NCI-H2227 treated with DMSO at 0.1 percent for 48 hours (cell line): ENCODE results near the gene CNPY1.

Experiments used
- DNase-seq: peaks from one replicate; lab custom pipeline; 2025; lab: John Stamatoyannopoulos, UW

Gene CNPY1

GRCh38 chr7:155466142-155466813, 80.1 kb downstream of the CNPY1 start:
- DNase-seq = no peak

GRCh38 chr7:155465761-155466141, 80.6 kb downstream of the CNPY1 start:
- no peak for DNase-seq

GRCh38 chr7:155464948-155465739, 81.2 kb downstream of the CNPY1 start:
- DNase-seq = no peak

DNA sequence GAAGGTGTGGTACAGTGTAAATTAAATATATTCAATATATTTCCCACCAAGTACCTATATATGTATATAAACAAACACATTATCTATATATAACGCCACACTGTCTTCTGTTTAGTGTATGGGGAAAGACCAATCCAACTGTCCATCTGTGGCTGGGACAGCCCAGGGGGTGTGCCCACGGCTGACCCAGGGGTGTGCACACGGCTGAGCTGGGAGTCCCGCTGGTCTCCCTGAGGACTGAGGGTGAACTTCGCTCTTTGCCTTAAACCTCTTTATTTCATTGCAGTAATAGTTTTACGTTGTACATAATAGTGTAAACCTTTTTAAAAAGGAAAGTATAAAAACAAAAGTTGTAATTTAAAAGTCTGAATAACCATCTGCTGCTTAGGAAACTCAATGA, 82.2 kb downstream of the CNPY1 start:
- no peak for DNase-seq

GRCh38 chr7:155463114-155463811, 83.1 kb downstream of the CNPY1 start:
- no peak for DNase-seq

GRCh38 chr7:155462163-155462735, 84.1 kb downstream of the CNPY1 start:
- DNase-seq = no peak

GRCh38 chr7:155461631-155462030, 84.7 kb downstream of the CNPY1 start:
- no peak for DNase-seq

DNA sequence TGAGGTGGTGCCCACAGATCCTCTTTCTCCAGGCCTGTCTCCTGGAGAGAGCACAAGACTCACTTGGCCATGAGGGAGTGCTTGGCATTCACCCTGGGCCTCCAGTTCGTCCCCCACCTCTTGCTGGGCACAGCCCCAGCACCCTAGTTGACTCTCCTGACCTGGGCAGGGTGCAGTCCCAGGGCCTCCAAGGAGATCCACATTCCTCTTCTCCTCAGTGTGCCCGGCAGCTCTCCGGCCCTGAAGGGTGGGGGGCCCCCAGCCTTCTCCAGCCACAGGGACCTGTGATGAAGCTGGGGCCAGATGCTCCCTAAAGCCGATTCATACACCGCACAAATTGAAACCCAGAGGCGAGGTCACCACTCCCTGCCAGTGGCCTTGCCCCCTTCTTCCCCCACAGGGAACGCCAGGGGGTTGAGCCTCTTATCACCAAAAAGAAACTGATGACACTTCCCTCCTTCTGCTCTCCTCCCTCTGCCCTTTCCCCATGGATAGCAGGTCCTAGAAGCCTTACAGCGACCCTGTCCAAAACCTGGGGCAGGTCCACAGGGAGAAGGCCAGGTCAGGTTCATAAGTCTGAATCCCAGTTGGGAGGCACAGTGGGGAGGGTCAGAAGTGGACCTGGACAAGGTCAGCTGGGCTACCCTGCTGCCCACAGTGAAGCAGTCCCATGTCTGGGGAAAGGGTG, 85.3 kb downstream of the CNPY1 start:
- DNase-seq = no peak

DNA sequence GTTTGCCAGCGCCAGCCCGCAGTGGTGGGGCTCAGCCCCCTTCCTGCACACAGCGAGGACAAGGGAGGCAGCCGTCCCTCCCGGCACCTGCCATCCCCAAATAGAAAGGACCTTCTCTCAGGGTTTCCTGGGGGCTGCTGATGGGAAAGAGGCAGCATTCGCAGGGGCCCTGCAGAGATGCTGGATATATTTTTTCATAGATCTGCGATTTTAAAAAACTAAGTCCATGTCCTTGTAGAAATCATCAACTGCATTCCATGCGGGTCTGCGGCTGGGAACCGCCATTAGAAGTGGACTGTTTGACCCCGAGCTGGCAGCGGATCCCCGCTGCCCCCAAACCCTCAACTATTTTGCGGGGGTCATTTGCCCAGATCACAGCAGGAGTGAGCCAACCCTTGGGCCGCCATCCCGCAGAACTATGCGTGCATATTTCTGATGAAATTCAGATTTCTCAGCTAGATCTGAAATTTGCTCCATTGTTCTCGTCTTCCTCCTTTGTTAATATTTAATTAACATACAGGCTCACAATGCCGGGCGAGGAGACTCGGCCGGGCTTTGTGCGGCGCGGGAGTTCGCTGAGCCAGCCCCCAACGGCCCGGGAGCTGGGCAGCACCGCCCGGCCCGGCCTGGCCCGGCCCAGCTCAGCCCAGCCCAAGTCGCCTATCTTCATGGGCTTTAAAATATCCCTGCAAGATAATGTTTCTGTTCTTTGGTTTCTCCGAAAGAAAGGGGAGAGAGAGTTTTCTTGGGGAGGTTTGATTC, 86.5 kb downstream of the CNPY1 start:
- no peak for DNase-seq

DNA sequence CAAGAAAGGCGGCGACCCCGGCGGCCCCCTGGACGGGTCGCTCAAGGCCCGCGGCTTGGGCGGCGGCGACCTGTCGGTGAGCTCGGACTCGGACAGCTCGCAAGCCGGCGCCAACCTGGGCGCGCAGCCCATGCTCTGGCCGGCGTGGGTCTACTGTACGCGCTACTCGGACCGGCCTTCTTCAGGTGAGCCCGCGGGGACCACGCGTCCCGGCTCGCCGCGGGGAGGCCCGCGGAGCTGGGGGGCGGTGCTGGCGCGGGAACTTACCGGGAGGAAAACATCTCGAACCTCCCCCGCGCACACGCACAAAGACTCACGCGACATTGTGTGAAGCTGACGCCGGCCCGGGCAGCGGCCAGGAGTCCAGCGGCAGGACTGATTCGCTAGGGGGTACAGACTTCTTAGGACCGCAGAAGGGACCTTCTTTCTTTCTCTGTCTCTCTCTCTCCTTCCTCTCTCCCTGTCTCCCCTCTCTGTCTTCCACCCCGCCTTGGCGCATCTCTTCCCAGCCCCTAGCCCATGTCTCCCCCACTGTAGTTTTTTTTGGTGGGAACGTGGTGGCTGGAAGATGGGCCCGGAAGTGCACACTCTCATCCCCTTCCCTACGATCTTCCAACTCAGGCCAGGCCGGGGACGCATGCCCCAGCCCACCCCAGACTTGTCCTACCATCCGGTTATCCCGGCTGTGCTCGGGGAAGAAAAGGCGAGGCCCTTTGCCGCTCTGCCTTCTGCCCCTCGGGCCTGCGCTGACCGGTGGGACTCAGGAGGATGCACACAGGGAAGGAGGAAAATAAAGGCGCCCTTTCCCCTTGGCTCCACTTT, 87.3 kb downstream of the CNPY1 start:
- DNase-seq = no peak

DNA sequence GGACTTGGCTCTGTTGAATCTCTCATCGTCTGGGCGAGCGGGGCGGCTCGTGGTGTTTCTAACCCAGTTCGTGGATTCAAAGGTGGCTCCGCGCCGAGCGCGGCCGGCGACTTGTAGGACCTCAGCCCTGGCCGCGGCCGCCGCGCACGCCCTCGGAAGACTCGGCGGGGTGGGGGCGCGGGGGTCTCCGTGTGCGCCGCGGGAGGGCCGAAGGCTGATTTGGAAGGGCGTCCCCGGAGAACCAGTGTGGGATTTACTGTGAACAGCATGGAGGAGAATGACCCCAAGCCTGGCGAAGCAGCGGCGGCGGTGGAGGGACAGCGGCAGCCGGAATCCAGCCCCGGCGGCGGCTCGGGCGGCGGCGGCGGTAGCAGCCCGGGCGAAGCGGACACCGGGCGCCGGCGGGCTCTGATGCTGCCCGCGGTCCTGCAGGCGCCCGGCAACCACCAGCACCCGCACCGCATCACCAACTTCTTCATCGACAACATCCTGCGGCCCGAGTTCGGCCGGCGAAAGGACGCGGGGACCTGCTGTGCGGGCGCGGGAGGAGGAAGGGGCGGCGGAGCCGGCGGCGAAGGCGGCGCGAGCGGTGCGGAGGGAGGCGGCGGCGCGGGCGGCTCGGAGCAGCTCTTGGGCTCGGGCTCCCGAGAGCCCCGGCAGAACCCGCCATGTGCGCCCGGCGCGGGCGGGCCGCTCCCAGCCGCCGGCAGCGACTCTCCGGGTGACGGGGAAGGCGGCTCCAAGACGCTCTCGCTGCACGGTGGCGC, 88.1 kb downstream of the CNPY1 start, which contains the start of gene EN2:
Gene EN2, plus strand, starts transcription at position 19 of the 767 bp plus-strand sequence. Its CDS starts 249 bp downstream, at position 268.
- no peak for DNase-seq

DNA sequence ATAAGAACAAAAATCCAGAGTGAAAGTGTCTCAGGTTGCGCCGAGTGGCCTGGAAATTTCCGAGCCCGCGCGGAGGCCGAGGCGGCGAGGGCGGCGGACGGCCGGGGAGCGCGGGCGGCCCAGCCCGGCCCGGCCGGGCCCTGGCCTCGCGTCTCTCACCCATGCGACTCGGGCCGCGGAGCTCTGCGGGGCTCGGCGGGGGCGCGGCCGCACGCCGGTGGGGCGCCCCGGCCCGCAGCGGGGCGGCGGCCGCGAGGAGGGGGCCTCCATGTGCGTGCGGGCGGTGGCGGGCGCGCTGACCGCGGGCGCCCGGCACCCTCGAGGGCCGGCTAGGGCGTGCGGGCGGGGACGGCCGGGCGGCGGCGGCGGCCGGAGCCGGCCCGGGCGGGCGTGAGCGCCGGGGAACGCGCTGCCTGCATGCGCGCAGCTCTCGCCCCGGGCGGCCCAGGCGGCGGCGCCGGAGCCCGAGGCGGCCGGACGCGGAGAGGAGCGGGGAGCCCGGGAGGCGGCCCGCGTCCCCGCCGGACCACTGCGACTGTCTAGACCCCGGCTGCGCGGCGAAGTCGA, 88.7 kb downstream of the CNPY1 start:
- DNase-seq = no peak

GRCh38 chr7:155456738-155457543, 89.4 kb downstream of the CNPY1 start:
- DNase-seq = peak; percentile 36

GRCh38 chr7:155455776-155456737, 90.3 kb downstream of the CNPY1 start:
- DNase-seq = no peak

DNA sequence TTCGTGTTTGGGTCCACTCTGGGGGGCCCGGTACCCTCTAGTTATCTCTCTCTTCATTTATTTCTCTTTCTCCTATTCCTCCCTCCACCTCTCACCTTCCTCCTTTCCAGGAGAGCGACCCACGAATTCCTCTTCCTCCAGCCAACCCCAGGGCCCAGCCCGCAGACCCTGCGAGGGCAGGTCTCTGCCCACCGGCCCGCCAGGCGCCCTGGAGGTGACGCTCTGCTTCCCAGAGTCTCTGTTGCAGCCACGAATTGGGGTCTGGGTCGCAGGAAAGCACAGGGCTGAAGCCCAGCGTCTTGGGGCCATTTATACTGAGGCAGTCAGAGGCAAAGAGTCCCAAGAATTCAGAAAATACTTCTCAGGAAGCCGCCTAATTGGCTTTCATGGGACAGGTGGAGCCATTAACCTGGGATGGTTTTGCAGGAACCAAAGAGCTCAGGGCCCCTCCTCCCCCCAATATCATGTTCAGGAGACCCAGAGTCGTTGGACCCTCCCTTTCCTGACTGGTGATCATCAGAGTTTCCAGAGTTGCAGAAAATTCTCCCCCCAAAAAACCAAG, 91.1 kb downstream of the CNPY1 start:
- DNase-seq = no peak

GRCh38 chr7:155454183-155455112, 91.9 kb downstream of the CNPY1 start:
- no peak for DNase-seq
